Endodermal cell (in vitro differentiated cells): ENCODE results near the gene RIMKLB. TPM values are rescaled to one million over a fixed set of nuclear protein-coding genes. Genes with fewer than 3 reads are reported as not detected.
A peak's percentile ranks its signal among the peaks of the same experiment; 100 is the strongest.

Experiments
- DNase-seq: peaks from one replicate; pipeline ENCODE4 v3.0.0-alpha.2; 2017
- H3K27ac ChIP-seq: 2 replicates; pipeline ENCODE4 v1.5.1; 2013; ENCODE audit warnings: mild to moderate bottlenecking, low read depth, low read length, moderate library complexity
- H3K27me3 ChIP-seq: 2 replicates; pipeline ENCODE4 v1.6.1; 2013; ENCODE audit warnings: mild to moderate bottlenecking, low read length, moderate library complexity; ENCODE audit not compliant: insufficient read depth, control insufficient read depth, poor library complexity, severe bottlenecking
- H3K36me3 ChIP-seq: 2 replicates; pipeline ENCODE4 v1.7.0; 2013; ENCODE audit warnings: mild to moderate bottlenecking, low read length, moderate library complexity; ENCODE audit not compliant: control insufficient read depth, insufficient read depth
- H3K4me1 ChIP-seq: one replicate; pipeline ENCODE4 v1.7.0; 2013; ENCODE audit warnings: low read length; ENCODE audit not compliant: control insufficient read depth, insufficient read depth
- H3K4me3 ChIP-seq: 2 replicates; pipeline ENCODE4 v1.5.1; 2013; ENCODE audit warnings: mild to moderate bottlenecking, low read length, moderate library complexity
- H3K9ac ChIP-seq: 2 replicates; pipeline ENCODE4 v1.6.1; 2013; ENCODE audit warnings: mild to moderate bottlenecking, low read length, moderate library complexity; ENCODE audit not compliant: poor library complexity, severe bottlenecking; ENCODE audit errors: extremely low read depth
- H3K9me3 ChIP-seq: 2 replicates; pipeline ENCODE4 v1.6.1; 2013; ENCODE audit warnings: mild to moderate bottlenecking, low read length, moderate library complexity; ENCODE audit not compliant: control insufficient read depth
- H3K27ac Mint-ChIP-seq: 2 replicates; pipeline ENCODE4 v1.8.0; 2020; ENCODE audit warnings: mixed read lengths
- H3K27me3 Mint-ChIP-seq: 2 replicates; pipeline ENCODE4 v1.8.0; 2021; ENCODE audit warnings: mild to moderate bottlenecking, mixed read lengths; ENCODE audit not compliant: insufficient read depth
- H3K36me3 Mint-ChIP-seq: 2 replicates; pipeline ENCODE4 v1.8.0; 2020; ENCODE audit warnings: low read depth, mixed read lengths
- H3K4me1 Mint-ChIP-seq: 2 replicates; pipeline ENCODE4 v1.8.0; 2020; ENCODE audit warnings: mixed read lengths
- H3K4me3 Mint-ChIP-seq: 2 replicates; pipeline ENCODE4 v1.8.0; 2020; ENCODE audit warnings: mild to moderate bottlenecking, moderate library complexity, mixed read lengths
- H3K9me3 Mint-ChIP-seq: 2 replicates; pipeline ENCODE4 v1.8.0; 2020; ENCODE audit warnings: mild to moderate bottlenecking, mixed read lengths
- WGBS, 2 experiments: methylation state at CpG; one replicate each; pipeline versions ENCODE4 v1.1.5 to v1.1.7; 2013; ENCODE audit warnings: missing lambda C conversion rate in 2 of 2, mixed read lengths in 1 of 2; ENCODE audit not compliant: insufficient coverage in 1 of 2, insufficient read length in 1 of 2; 5-methylcytosine and 5-hydroxymethylcytosine counted together
- total RNA-seq, 2 donors: library from RNA; stranded (reverse); fragmentation: NEBNext Ultra II Directional in 1 of 2; extraction: Animal tissue kit (Norgen Biotek cat#: 25700) in 1 of 2; gene quantifications; 2 replicates in 1 of 2; 3 replicates in 1 of 2; pipeline ENCODE4 v1.2.1, GENCODE V29; 2021
- TF ChIP-seq, protein P1 (sequence below): fragments of 200-600 bp; sonication (generic); conservative IDR thresholded peaks from 2 replicates; pipeline ENCODE4 v1.5.0; 2021; ENCODE audit warnings: antibody characterized with exemption, mild to moderate bottlenecking

The RIMKLB gene
- total RNA-seq, 2 donors from 2014 or later, result 85.3 to 180 TPM

DNA sequence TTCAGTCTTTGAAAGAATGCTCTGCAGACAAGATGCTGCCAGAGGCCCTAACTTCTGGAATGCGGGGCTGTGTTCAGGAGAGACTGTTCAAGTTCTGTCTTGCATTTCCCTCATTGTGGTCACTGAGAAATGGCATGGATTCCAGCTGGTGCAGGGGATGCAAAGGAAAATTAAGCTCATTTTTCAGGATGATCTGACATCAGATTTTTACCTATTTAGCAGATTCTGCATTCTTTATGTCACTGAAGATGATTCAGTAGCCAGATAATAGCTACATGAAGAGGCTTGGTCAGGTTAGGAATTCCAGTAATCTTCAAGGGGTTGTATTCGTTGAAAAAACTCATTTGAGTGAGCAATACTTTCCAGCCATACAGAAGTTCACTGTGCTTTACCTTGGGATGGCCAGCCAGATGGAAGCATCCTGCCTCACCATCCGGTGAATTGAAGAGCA, 19.1 kb upstream of the RIMKLB start:
- TF ChIP-seq, protein P1, sequence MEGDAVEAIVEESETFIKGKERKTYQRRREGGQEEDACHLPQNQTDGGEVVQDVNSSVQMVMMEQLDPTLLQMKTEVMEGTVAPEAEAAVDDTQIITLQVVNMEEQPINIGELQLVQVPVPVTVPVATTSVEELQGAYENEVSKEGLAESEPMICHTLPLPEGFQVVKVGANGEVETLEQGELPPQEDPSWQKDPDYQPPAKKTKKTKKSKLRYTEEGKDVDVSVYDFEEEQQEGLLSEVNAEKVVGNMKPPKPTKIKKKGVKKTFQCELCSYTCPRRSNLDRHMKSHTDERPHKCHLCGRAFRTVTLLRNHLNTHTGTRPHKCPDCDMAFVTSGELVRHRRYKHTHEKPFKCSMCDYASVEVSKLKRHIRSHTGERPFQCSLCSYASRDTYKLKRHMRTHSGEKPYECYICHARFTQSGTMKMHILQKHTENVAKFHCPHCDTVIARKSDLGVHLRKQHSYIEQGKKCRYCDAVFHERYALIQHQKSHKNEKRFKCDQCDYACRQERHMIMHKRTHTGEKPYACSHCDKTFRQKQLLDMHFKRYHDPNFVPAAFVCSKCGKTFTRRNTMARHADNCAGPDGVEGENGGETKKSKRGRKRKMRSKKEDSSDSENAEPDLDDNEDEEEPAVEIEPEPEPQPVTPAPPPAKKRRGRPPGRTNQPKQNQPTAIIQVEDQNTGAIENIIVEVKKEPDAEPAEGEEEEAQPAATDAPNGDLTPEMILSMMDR, result no peak
- Mint-ChIP-seq H3K4me3 (no peak overlapping the region), H3K36me3 (no peaks in the 10 kb centered on the region), H3K27me3 (no peaks in the 10 kb centered on the region), H3K9me3 (no peaks in the 10 kb centered on the region), H3K27ac (peak overlapping the region; percentile 62), H3K4me1 (peaks cover 34% of the 10 kb centered on the region)
- WGBS, 2 experiments, result 88% methylated on average over 3 of the region's 3 CpGs
- Histone ChIP-seq H3K27me3 (no peaks in the 10 kb centered on the region), H3K36me3 (no peaks in the 10 kb centered on the region), H3K4me1 (peaks cover 10% of the 10 kb centered on the region), H3K9ac (no peak overlapping the region), H3K4me3 (no peak overlapping the region), H3K27ac (no peak overlapping the region), H3K9me3 (no peaks in the 10 kb centered on the region)
- no peak for DNase-seq

DNA sequence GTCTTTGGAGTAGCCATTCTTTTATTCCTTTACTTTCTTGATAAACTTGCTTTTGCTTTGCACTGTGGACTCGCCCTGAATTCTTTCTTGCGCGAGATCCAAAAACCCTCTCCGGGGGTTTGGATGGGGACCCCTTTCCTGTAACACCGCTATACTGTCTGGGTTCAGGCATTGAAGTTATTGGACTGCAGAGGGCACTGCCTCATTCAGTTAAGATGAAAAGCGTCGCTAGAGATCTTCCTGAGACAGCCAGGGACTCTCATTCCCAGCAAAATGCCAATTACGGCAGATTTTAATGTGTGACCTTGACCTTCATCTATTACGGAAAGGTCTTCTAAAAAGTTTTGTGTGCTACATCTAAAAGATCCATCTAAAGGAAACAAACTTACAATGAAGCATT, 17.3 kb upstream of the RIMKLB start:
- H3K27ac ChIP-seq, result no peak overlapping the region
- Mint-ChIP-seq H3K27ac (peak overlapping the region; percentile 76), H3K4me1 (peaks cover 30% of the 10 kb centered on the region)

DNA sequence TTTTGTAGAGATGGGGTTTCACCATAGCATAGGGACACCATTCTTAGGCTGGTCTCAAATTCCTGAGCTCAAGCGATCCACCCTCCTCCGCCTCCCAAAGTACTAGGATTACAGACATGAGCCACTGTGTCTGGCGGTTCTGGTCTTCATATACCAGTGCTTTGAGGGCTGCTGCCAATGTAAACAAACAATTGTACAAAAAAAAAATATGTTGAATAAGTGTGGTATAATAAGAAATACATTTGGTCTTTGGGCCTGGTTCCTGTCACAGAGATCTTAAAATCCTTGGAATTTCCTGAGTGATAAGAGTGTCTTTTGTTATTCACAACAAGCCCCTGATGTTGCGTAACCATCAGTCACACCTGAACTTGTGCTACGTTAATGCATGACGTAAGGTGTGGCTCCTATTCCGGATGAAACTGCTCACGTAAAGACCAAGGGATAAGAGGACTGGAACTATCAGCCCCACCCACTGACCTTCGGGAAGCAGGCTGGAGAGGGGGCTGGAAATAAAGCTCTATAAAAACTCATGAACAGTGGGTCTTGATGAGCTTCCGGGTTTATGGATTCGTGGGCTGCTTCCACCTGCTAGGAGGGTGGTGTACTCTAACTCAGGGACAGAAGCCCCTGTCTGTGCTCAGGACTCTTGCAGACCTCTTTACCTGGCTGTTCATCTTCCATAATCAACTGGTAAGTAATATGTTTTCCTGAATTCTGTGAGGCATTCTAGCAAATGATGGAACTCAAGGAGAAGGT, 16.5 kb upstream of the RIMKLB start:
- Histone ChIP-seq H3K27me3 (no peaks in the 10 kb centered on the region), H3K4me1 (peaks cover 10% of the 10 kb centered on the region), H3K9me3 (no peaks in the 10 kb centered on the region), H3K36me3 (no peaks in the 10 kb centered on the region), H3K4me3 (peak overlapping the region; percentile 37), H3K27ac (no peak overlapping the region), H3K9ac (peak overlapping the region; percentile 8)
- H3K36me3 Mint-ChIP-seq, result peaks cover 2% of the 10 kb centered on the region
- H3K9me3 Mint-ChIP-seq, result peaks cover 3% of the 10 kb centered on the region
- peak; percentile 78 for DNase-seq
- H3K27me3 Mint-ChIP-seq, result no peaks in the 10 kb centered on the region
- H3K4me3 Mint-ChIP-seq, result peak overlapping the region; percentile 2
- WGBS, 2 experiments, result 70 to 85% methylated on average over 8 to 11 of the region's 11 CpGs
- TF ChIP-seq, protein P1, result no peak
- H3K27ac Mint-ChIP-seq, result peak overlapping the region; percentile 76
- peaks cover 24% of the 10 kb centered on the region for H3K4me1 Mint-ChIP-seq

More for the DNA sequence above, 17.3 kb upstream of the RIMKLB start:
- DNase-seq, result no peak
- Histone ChIP-seq H3K4me1 (peaks cover 10% of the 10 kb centered on the region), H3K4me3 (no peak overlapping the region), H3K27me3 (no peaks in the 10 kb centered on the region), H3K36me3 (no peaks in the 10 kb centered on the region), H3K9ac (peak overlapping the region; percentile 8), H3K9me3 (no peaks in the 10 kb centered on the region)
- H3K9me3 Mint-ChIP-seq, result peaks cover 3% of the 10 kb centered on the region
- H3K4me3 Mint-ChIP-seq, result no peak overlapping the region
- 96 to 98% methylated on average over 9 of the region's 9 CpGs for WGBS, 2 experiments
- TF ChIP-seq, protein P1, result peak; percentile 67
- H3K27me3 Mint-ChIP-seq, result no peaks in the 10 kb centered on the region
- peaks cover 2% of the 10 kb centered on the region for H3K36me3 Mint-ChIP-seq
